Psoas muscle (tissue), 8 donors: Measurements from ENCODE around the gene GALNT13. TPM values are rescaled to one million over a fixed set of nuclear protein-coding genes. Genes with fewer than 3 reads are reported as not detected.

ENCODE experiments used
- ATAC-seq, 4 donors: fragments of 200-7000 bp; cut with Tn5 transposase; one replicate each; pipeline ENCODE4 v1.9.1; 2020; ENCODE audit warnings: moderate library complexity in 3 of 4, mild to moderate bottlenecking in 2 of 4
- DNase-seq, 2 donors: peaks; one replicate each; pipeline ENCODE4 v3.0.0-alpha.2; 2020
- H3K27ac ChIP-seq: fragments of 200-600 bp; one replicate; pipeline ENCODE4 v1.8.0; 2022
- H3K27me3 ChIP-seq, 3 donors: fragments of 200-600 bp in 1 of 3; one replicate each; pipeline versions ENCODE4 v1.6.1 to v1.8.0; 2013 to 2022; ENCODE audit warnings: low read length in 2 of 3, mild to moderate bottlenecking in 2 of 3, moderate library complexity in 1 of 3; ENCODE audit not compliant: insufficient read depth in 3 of 3
- H3K36me3 ChIP-seq, 2 donors: fragments of 200-600 bp in 1 of 2; one replicate each; pipeline versions ENCODE4 v1.6.1 to v1.8.0; 2013 to 2022; ENCODE audit warnings: low read depth in 1 of 2, mild to moderate bottlenecking in 1 of 2, moderate library complexity in 1 of 2; ENCODE audit not compliant: insufficient read depth in 1 of 2
- H3K4me1 ChIP-seq: fragments of 200-600 bp; one replicate; pipeline ENCODE4 v1.8.0; 2022
- H3K4me3 ChIP-seq: fragments of 200-600 bp; one replicate; pipeline ENCODE4 v1.8.0; 2022; ENCODE audit warnings: mild to moderate bottlenecking
- H3K9me3 ChIP-seq: fragments of 200-600 bp; one replicate; pipeline ENCODE4 v1.8.0; 2022
- CTCF ChIP-seq: fragments of 200-600 bp; IDR thresholded peaks from one replicate; pipeline ENCODE4 v1.8.0; 2022; ENCODE audit warnings: antibody characterized with exemption
- WGBS, 3 donors: extraction: QIAGEN DNeasy Blood & Tissue Kit; methylation state at CpG; one replicate each; pipeline versions ENCODE4 v1.1.6 to v1.1.7; 2013; 5-methylcytosine and 5-hydroxymethylcytosine counted together
- intact Hi-C, 2 donors: fragments of 100-400 bp; cut with DNase I; formaldehyde crosslinking; loops; one replicate each; pipeline versions ENCODE4 v1.11.0 to v1.14.2; 2022
- polyA plus RNA-seq, 3 donors: library from polyadenylated mRNA; stranded (reverse); fragments of 200-250 nt; gene quantifications; one replicate each; pipeline ENCODE4 v1.2.3, GENCODE V29; 2013
- total RNA-seq, 4 donors: library from RNA; stranded (reverse); fragmentation: NEBNext Ultra II Directional in 2 of 4; extraction: Animal tissue kit (Norgen Biotek cat#: 25700) in 2 of 4; gene quantifications; one replicate each; pipeline versions ENCODE4 v1.2.1 to v1.2.4, GENCODE V29; 2021 to 2023
- donor health status: healthy with polysubstance abuse.
- donor health status: DM: no; HTN: no; CAD: no; lungs with moderate emphysema.
- donor health status: Bipolar disorder and iron deficiency.
- donor health status: healthy.
- donor health status: DM: yes; HTN: yes; CAD: no.
- donor health status: DM: no; HTN: no; CAD: no.
- donor health status: DM: no; HTN: no; CAD: no.
- donor health status: DM: yes; HTN: yes; CAD: no.

Gene GALNT13
- total and polyA plus RNA-seq, 7 donors, result 0.06 TPM; not detected in 6

GRCh38 chr2:154400563-154401290, 529.0 kb downstream of the GALNT13 start:
- DNase-seq (no peak), ATAC-seq (no peak)
- 29 to 42% (median 35%) methylated on average over 4 of the region's 4 CpGs for WGBS, 3 donors
- H3K4me1 ChIP-seq, result no peaks in the 10 kb centered on the region
- intact Hi-C loops, result no loop called here
- TF ChIP-seq CTCF, result no peak
- H3K9me3 ChIP-seq, result no peaks in the 10 kb centered on the region
- H3K4me3 ChIP-seq, result no peak overlapping the region
- no peaks in the 10 kb centered on the region for H3K27me3 ChIP-seq
- no peak overlapping the region for H3K27ac ChIP-seq
- H3K36me3 ChIP-seq, result no peaks in the 10 kb centered on the region

- Histone ChIP-seq H3K9me3 (no peaks in the 10 kb centered on the region), H3K27me3 (no peaks in the 10 kb centered on the region), H3K27ac (no peak overlapping the region), H3K4me3 (no peak overlapping the region), H3K36me3 (no peaks in the 10 kb centered on the region), H3K4me1 (no peaks in the 10 kb centered on the region)
- DNase-seq (no peak), ATAC-seq (no peak)
- 15 to 25% (median 16%) methylated on average over 3 of the region's 3 CpGs for WGBS, 3 donors
- peak; percentile 15 for TF ChIP-seq CTCF
- intact Hi-C loops, result no loop called here
Measured at GRCh38 chr2:154402213-154402612, 530.5 kb downstream of the GALNT13 start.

GRCh38 chr2:154403242-154403790, 531.6 kb downstream of the GALNT13 start:
- Histone ChIP-seq H3K27me3 (no peaks in the 10 kb centered on the region), H3K27ac (no peak overlapping the region), H3K9me3 (no peaks in the 10 kb centered on the region), H3K36me3 (no peaks in the 10 kb centered on the region), H3K4me1 (no peaks in the 10 kb centered on the region), H3K4me3 (no peak overlapping the region)
- WGBS, 3 donors, result 82 to 91% (median 91%) methylated on average over 3 of the region's 3 CpGs
- TF ChIP-seq CTCF, result no peak
- intact Hi-C loops, result no loop called here
- DNase-seq, result no peak
- ATAC-seq, result no peak

DNA sequence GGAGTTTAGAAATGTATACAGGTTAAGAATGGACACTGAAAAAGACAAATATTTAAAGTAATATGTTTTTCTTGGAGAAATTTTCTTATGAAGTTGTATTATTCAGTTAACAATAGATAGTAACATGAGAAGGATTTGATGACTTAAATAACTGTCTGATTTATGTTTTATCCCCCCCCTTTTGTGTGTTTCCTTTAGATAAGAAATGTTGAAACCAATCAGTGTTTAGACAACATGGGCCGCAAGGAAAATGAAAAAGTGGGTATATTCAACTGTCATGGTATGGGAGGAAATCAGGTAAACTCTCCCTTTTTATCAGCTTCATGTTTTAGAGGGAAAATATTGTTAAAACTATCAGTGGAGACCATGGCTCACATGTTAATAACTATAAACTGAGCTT, 537.1 kb downstream of the GALNT13 start:
- H3K9me3 ChIP-seq, result no peaks in the 10 kb centered on the region
- H3K27ac ChIP-seq, result no peak overlapping the region
- no peak for TF ChIP-seq CTCF
- H3K4me1 ChIP-seq, result no peaks in the 10 kb centered on the region
- H3K4me3 ChIP-seq, result no peak overlapping the region
- no peak for DNase-seq
- H3K36me3 ChIP-seq, result no peaks in the 10 kb centered on the region
- ATAC-seq, result no peak
- intact Hi-C loops, result no loop called here
- 76 to 82% (median 78%) methylated on average over 1 of the region's 1 CpG for WGBS, 3 donors
- no peaks in the 10 kb centered on the region for H3K27me3 ChIP-seq
